A172 (cell line): Measurements from ENCODE around the gene B3GAT3. TPM values are rescaled to one million over a fixed set of nuclear protein-coding genes. Genes with fewer than 3 reads are reported as not detected.
A peak's percentile ranks its signal among the peaks of the same experiment; 100 is the strongest.
"Not testable (repeated sequence)": the region's sequence is repeated elsewhere in the genome, so short reads cannot be mapped to it uniquely, and the experiment has no call there.

Experiments used
- DNase-seq: peaks from one replicate; pipeline ENCODE4 v3.0.0-alpha.2; 2015; ENCODE audit warnings: low spot score
- total RNA-seq: library from RNA; depleted of rRNA; stranded (reverse); fragments of >200 nt; shearing (Covaris generic); gene quantifications from 2 replicates; pipeline ENCODE4 v1.2.3, GENCODE V29; 2014; rRNA removed

B3GAT3 gene
- 58.9 and 67.7 TPM in 2 replicates for total RNA-seq

DNA sequence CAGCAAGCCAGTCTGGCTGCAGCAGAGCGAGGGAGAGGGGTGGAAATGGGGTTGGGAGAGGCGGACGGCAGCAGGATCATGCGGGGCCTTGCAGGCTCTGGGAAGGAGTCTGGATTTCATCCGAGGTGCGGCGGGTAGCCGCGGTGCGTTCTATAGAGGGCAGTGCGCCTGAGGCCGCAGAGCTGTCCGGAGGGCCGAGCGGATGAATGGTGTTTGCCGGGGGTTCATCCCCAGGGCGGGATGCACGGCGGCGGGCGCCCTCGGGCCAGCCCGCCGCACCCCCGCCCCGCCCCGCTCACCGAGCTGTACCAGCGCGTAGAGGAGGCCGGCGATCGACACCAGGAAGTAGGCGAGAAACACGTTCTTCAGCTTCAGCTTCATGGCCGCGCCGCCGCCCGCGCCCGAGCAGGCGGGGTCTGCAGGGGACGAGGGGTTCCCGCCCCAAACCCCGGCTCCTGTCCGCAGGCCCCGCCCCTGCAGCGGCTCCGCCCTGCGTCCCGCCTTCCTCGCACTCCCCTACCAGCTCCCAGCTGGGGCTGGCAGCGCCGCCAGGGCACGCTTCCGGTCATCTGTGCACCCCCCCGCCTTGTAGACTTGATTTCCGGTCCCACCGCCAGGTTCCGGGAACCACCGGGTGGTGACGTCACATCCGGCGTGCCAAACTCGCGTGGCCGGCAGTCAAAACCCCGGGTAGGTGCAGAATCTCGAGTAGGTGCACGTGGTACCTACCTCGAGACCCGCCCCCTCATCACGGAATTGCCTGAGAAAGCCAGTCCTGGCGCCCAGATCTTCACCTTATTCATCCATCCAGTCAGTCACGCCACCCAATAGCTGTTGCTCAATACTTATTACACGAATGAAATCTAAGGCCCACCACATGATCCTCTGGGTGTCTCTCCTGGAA, at the start of gene B3GAT3:
Gene B3GAT3 (minus strand): TSS at position 420 of the 904 bp plus-strand sequence. CDS start 39 bp downstream, at position 381.
- DNase-seq: peak; percentile 98

DNA sequence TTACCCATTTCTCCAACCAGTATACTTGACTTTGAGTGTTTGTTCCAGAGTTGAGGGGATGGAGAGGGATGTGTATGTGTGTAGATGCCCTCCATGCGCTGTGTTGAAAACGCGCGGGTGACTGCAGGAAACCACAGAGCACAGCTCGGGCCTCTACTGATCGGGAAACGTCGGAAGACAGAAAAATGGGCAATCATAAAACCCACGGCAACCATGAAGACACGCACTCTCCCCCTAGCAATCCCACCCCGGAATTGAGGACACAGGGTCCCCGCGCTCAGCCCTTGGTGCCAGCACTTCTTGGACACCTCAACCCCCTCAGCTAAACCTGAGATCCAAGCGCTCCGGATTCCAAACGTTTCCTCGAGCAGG, 49.4 kb upstream of the B3GAT3 start:
- no peak for DNase-seq

DNA sequence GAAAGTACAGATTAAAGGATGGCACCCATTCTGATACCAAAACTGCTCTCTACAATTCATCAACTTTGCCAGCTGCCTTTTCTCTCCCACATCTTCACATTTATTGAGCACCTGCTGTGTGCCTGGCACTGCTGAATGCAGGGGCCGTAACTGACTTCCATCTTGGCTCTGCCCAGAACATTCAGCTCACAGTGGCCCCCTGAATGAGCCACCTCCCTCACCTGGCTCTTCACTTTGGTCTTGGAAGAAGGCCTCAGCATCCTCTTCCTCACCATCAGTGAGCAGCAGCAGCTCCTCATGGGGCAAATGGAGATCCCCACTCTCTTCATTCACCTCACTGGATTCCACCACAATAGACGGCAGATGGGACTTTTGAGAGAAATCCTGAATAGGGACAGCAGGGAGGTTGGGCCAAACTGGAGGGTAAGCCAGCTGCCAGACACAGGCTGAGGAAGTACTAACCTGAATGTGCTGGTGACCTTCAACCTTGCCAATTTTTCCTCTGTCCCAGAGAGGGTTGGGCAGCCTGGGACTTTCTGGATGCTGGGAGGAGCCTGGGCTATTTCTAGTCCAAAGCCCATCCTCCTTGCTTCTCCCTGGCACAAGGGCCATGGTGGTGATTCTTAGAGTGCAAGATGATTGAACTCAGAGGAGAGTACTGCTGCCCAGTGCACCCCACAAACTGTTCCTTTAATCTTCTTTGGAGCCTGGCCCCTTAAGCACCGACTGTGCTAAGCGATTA, 47.8 kb upstream of the B3GAT3 start:
- DNase-seq: no peak

DNA sequence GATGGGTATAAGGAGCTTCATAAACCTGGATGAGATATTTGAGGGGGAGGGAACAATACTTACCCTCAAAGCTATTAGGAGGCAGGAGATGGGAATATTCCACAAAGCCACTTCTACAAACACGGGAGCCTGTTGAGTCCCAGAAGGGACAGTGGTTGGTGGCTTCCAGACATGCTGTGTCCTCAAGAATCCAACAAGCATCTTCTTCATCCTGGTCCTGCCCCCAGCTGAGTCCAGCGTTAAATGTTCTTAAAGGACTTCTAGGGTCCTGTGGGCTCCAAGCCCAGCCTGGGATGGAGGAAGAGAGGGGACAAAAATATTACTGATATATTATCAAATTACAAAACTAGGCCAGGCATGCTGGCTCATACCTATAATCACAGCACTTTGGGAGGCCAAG, 45.7 kb upstream of the B3GAT3 start:
- no peak for DNase-seq

DNA sequence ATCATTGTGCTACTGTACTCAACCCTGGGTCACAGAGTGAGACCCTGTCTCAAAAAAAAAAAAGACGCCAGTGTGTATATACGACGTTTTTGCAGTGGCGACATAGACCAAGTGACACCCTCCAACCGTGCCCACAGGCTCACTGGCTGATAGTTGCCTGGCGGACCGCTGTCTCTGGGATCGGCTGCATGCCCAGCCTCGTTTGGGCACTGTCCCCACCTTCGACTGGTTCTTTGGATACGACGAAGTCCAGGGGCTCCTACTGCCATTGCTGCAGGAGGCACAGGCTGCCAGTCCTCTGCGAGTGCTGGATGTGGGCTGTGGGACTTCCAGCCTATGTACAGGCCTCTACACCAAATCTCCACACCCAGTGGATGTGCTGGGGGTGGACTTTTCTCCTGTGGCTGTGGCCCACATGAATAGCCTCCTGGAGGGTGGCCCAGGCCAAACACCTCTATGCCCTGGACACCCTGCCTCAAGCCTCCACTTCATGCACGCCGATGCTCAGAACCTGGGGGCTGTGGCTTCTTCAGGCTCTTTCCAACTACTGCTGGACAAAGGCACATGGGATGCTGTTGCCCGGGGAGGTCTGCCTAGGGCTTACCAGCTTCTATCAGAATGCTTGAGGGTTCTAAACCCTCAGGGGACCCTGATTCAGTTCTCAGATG, 44.6 kb upstream of the B3GAT3 start:
- DNase-seq: no peak

DNA sequence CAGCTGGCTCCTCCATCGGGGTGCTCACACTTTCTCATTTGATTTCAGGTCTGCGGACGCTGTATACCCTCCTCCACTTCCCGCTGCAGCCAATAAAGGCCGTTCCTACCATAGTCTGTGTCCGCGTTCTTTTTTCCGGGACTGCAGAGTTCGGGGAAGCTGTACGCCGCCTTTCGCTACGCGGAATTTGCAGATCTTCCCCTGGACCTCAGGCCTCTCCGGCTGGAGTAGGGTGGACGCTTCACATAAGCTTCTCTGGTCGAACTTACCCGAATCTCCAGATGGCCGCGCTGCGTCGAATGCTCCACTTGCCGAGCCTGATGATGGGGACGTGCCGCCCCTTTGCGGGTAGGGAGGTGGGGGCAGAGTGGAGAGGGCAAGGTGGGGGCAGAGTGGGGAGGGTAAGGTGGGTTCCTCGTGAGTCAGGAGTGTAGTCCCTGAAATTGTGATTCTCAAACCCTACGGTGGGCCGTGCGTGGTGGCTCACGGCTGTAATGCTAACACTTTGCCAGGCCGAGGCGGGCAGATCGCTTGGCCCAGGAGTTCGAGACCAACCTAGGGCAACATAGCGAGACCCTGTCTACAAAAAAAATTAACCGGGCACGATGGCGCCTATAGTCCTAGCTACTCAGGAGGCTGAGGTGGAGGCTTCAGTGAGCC, 43.9 kb upstream of the B3GAT3 start:
- peak; percentile 14 for DNase-seq

DNA sequence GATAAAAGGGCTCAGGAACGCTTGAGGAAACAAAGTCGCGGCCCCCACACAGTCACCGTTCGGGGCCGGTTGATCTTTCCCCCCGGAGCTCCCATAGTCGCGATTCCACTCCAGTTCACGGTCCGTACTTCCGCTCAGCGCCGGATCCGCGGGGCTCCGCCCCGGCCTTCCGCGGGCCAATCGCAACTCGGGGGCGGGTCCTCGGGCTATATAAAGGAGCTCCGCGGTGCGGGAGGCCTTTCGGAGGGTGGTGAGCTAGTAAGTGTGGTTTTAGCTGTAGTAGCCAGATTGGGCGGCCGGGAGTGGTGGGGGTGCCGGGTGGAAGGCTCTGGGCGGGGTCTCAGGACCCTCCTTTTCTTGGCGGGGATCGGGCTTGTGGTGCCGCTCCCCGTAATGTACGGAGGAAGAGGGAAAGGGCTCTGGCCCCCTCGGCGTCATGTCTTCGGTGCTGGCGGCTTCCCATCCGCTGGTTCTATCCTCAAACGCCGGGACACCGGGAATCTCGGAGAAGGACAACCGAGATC, 43.4 kb upstream of the B3GAT3 start, which contains the start of the genes C11orf98 and CSKMT:
Gene C11orf98 (minus strand): TSS at position 136 of the 524 bp plus-strand sequence. CDS start 41 bp downstream, at position 95.
Gene CSKMT (plus strand): TSS at position 238 of the 524 bp plus-strand sequence. CDS start 568 bp downstream, outside the sequence.
- DNase-seq: peak; percentile 79

DNA sequence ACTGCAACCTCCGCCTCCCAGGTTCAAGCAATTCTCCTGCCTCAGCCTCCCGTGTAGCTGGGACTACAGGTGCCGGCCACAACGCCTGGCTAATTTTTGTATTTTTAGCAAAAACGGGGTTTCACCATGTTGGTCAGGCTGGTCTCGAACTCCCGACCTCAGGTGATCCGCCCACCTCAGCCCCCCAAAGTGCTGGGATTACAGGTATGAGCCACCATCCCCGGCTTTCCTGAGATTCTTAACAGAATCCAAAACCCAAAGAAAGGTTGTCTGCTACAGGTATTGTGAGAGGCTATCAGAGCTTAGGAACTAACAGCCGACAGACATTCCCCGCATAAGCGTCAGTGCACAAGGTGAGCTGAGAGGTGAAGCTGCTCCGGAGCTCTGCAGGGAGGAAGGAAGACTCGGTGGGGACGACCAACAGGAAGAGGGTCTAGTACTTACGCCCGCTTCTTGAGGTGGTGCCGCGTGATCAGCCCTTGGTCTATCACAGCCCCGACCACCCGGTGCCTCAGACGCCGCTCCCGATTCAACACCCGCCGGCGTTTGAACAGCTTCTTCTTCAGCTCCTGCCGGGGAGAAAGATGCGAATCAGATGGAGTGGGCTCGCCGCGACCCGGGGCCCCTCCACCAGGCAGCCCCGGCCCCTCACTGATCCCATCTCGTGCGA, 42.8 kb upstream of the B3GAT3 start:
- DNase-seq: peak; percentile 59

DNA sequence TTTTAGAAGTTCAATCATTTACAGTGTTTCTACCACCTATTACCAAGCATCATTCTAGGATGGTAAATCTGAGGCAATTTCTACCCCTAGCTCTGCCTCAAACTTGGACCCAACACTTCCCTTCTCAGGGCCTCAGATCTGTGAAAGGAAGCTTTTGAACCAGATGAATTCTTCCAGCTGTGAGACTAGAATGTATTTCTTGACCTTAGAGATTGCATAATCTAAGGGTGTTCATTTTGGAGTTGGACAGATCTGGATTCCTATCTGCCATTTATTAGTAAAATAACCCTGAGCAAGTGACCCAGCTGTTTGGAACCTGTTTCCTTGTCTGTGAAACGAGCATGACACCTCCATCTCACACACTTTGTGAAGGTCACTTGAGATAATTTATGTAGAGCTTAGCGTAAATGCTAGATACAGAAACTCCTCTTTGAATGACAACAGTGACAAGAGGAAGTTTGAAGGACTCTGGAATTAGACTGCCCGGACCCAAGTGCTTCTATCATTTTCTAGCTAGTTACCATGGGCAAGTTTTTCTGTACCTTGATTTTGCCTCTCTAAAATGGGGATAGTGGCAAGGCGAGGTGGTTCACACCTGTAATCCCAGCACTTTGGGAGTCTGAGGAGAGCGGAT, 35.1 kb upstream of the B3GAT3 start:
- no peak for DNase-seq

DNA sequence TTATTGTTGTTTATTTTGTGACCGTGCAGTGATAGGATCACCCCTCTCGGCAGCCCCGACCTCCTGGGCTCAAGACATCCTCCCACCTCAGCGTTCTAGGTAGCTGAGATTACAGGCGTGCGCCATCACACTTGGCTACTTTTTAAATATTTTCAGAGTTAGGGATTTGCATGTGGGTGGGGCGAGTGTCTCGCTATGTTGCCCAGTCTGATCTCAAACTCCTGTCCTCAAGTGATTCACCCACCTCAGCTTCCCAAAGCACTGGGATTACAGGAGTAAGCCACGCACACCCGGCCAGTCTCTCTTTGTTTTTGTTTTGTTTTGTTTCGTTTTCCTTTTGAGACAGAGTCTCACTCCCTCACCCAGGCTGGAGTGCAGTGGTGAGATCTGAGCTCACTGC, 32.5 kb upstream of the B3GAT3 start:
- no peak for DNase-seq

DNA sequence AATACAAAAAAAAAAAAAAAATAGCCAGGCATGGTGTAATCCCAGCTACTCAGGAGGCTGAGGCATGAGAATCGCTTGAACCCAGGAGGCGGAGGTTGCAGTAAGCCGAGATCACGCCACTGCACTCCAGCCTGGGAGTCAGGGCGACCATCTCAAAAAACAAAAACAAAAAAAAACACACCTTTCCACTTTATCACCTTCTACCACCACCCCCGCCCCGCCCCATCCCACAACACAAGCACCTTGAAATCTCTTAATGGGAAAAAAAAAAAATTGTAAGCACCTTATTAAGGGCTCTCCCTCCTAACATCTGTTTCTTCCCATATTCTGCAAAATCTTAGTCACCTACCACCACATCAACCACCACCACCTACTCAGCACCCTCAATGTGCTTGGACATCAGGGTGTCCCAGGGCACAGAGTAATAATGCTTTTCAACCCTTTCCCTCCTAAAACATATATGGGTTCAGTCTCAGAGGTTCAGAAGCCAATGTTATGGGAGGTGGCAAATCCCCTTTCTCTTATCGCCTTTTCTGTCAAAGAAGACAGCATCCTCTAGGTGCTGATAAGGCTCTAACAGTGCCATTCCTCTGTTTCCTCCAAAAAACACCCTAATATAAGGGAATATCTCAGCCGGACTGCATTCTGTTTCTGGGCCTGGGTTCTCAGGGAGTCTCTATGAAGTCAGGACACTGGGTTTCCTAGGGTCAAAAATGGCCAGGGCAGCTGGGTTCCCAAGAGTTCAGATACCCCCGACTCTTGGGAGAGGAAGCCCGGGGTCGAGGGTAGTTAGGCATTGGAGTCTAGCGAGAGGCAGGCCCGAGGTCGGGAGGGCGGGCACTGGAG, 30.6 kb upstream of the B3GAT3 start:
- no peak for DNase-seq

DNA sequence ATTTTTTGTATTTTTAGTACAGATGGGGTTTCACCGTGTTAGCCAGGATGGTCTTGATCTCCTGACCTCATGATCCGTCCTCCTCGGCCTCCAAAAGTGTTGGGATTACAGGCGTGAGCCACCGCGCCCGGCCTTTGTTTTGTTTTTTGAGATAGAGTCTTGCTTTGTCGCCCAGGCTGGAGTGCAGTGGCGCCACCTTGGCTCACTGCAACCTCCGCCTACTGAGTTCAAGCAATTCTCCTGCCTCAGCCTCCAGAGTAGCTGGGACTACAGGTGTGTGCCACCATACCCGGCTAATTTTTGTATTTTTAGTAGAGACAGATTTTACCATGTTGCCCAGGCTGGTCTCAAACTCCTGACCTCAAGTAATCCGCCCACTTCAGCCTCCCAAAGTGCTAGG, 28.5 kb upstream of the B3GAT3 start:
- DNase-seq: not testable (repeated sequence)

DNA sequence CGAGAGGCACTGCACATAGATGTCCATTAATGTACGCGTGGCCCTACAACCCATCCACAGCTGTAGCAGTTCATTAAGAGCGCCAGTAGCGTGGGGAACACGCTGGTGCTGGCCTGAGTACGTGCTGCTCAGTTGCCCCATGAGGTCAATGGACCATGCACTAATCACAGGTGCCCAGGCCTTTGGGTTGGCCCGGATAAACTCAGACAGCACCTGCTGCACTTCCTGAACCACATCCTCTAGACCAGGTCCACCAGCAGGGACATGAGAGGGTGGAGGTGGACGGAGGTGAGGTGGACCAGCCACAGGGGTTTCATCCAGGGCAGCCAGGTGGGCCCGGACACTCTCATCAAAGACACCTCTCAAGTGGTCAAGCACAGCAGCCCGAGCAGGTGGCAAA, 27.7 kb upstream of the B3GAT3 start:
- no peak for DNase-seq

DNA sequence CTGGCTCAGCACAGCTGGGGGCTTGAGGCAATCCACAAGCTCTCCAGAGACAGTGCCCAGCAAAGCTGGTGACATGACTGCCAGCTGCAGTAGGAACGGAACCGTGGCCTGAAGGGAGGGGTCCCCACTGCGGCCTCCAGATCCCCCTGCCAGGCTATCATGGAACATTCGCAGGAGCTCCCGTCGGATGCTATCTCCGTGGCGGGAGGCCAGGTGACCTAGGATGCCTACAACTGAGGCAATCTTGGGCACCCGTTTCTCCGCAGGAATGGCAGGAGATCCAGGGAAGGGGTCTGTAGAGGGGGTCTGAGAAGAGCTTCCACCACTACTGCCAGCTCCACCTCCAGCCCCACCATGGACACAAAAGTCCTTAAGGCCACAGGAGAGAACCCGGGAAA, 27.2 kb upstream of the B3GAT3 start:
- no peak for DNase-seq

DNA sequence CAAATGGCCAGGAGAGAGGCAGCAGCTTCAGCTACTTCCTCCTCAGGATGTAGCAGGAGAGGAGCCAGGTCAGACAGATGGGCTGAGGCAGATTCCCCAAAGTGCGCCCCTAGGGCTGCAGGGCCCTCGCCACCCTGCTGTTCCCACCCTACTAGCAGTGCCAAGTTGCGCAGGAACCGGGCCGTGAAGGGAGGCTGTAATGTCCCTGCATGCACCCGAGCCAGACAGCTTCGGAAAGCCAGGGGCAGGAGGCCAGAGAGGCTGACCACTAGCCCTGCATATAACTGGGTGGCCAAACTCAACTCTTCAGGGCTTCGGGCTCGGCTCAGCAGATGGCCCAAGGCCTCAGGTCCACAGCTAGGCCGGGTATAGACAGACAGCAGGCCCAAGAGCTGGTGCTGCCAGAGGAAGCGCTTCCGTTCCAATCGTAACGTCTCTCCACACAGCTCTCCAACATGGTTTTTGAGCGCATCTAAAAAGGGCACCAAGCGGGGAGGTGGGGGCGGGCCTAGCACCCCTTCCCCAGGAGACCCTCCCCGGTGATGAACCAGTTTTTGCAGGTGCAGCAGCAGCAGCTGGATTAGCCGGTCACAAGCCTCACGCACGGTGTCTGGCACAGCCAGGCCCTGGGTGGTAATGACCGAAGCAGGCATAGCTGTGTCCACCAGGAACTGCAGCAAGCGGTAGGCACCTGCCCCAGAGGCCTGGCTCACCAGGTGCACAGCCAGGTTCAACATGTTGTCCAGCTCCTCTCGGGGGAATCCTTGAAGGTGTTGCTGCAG, 26.6 kb upstream of the B3GAT3 start:
- DNase-seq: no peak

DNA sequence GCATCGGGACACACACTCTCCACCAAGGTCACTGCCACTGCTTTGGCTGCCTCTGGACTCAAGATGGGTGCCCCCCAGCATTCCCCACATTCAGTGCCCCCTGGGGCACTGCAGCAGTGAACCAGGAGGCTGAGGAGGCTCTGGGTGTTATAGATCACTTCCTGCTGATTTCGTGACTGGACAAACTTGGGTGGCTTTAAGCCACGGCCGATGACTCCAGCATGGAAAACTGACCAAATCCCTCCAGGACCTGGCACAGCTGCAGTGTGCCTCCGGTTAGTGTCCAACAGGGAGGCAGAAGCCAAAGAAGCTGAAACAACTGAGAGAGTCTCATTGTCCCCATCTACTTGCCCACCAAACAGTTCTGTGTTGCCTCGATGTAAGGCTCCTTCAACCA, 25.8 kb upstream of the B3GAT3 start:
- DNase-seq: no peak

DNA sequence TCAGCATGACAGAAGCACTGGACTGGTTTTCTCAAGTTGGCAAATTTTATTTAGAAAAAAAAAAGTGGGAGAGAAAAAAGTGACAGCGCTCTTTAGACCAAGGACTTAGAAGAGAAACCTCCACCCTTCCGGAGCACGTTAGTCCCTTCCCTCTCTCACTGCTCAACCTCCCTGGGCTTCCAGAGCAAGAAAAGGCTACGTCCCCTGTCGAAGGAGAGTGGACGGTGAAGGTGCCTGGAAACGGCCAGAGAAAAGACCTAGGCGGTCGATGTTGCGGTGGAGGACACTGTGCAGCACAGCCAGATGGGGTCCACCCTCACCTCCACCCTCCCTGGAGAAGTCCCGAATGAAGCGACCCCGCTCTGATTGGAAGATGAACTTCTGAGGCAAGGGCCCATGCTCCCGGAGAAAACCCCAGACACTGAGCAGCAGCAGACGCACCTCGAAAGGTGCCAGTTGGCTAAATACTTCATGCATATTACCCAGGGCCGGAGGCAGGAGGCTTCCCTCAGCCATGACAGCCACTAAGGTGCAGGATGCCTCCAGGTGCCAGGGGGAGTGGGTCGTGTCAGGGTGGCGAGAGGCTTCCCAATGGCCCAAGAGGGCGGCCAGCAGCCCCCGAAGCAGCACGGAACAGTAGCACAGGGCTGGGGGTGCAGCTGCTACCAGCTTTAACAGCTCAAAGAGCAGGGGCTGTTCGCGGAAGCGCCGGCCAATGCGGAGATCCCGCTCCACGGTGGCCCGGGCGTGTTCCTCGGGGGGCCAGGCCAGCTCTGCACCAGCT, 25.2 kb upstream of the B3GAT3 start:
- DNase-seq: no peak
